GM23248 (cell line): ENCODE measurements around the gene HSPA12A. TPM values are rescaled to one million over a fixed set of nuclear protein-coding genes. Genes with fewer than 3 reads are reported as not detected.

Experiments used
- DNase-seq: peaks from one replicate; pipeline ENCODE4 v3.0.0-alpha.2; 2015
- H2AFZ ChIP-seq: fragments of 200-600 bp; sonication (generic); 2 replicates; pipeline ENCODE4 v1.6.1; 2016; ENCODE audit warnings: antibody characterized with exemption
- H3F3A ChIP-seq: fragments of 200-600 bp; sonication (generic); 2 replicates; pipeline ENCODE4 v1.6.1; 2016; ENCODE audit warnings: mild to moderate bottlenecking, antibody characterized with exemption, mixed run types; ENCODE audit not compliant: insufficient read depth
- H3K27ac ChIP-seq: fragments of 200-600 bp; sonication (generic); 2 replicates; pipeline ENCODE4 v1.5.1; 2016; ENCODE audit warnings: mild to moderate bottlenecking
- H3K27me3 ChIP-seq: fragments of 200-600 bp; sonication (generic); replicated peaks from 2 replicates; pipeline ENCODE4 v1.6.1; 2016; ENCODE audit warnings: mild to moderate bottlenecking; ENCODE audit not compliant: insufficient read depth
- H3K36me3 ChIP-seq: fragments of 200-600 bp; sonication (generic); 2 replicates; pipeline ENCODE4 v1.6.1; 2016; ENCODE audit warnings: low read depth, mild to moderate bottlenecking
- H3K4me1 ChIP-seq: fragments of 200-600 bp; sonication (generic); 2 replicates; pipeline ENCODE4 v1.6.1; 2016; ENCODE audit warnings: mild to moderate bottlenecking; ENCODE audit not compliant: insufficient read depth
- H3K4me2 ChIP-seq: fragments of 200-600 bp; sonication (generic); one replicate; pipeline ENCODE4 v1.6.1; 2016; ENCODE audit warnings: mild to moderate bottlenecking; ENCODE audit not compliant: unreplicated experiment
- H3K4me3 ChIP-seq: fragments of 200-600 bp; sonication (generic); 2 replicates; pipeline ENCODE4 v1.5.1; 2016; ENCODE audit warnings: mild to moderate bottlenecking
- H3K79me2 ChIP-seq: fragments of 200-600 bp; sonication (generic); 2 replicates; pipeline ENCODE4 v1.6.1; 2016; ENCODE audit warnings: mild to moderate bottlenecking; ENCODE audit not compliant: insufficient read depth
- H3K9ac ChIP-seq: fragments of 200-600 bp; sonication (generic); 2 replicates; pipeline ENCODE4 v1.6.1; 2016; ENCODE audit warnings: mild to moderate bottlenecking
- H3K9me2 ChIP-seq: fragments of 200-600 bp; sonication (generic); 2 replicates; pipeline ENCODE4 v1.6.1; 2016; ENCODE audit warnings: mixed run types, mild to moderate bottlenecking, moderate library complexity; ENCODE audit not compliant: insufficient read depth
- H3K9me3 ChIP-seq: fragments of 200-600 bp; sonication (generic); one replicate; pipeline ENCODE4 v1.6.1; 2017; ENCODE audit warnings: low read depth
- H4K20me1 ChIP-seq: fragments of 200-600 bp; sonication (generic); 2 replicates; pipeline ENCODE4 v1.6.0; 2016; ENCODE audit not compliant: insufficient read depth
- EZH2 ChIP-seq: fragments of 200-600 bp; sonication (generic); IDR thresholded peaks from 2 replicates; pipeline ENCODE4 v1.6.1; 2018; ENCODE audit warnings: antibody characterized with exemption, mild to moderate bottlenecking; ENCODE audit not compliant: insufficient read depth, poor library complexity, severe bottlenecking
- EZH2phosphoT487 ChIP-seq: fragments of 200-600 bp; sonication (generic); IDR thresholded peaks from 2 replicates; pipeline ENCODE4 v1.6.1; 2018; ENCODE audit warnings: antibody characterized with exemption, moderate library complexity, mild to moderate bottlenecking, low read depth; ENCODE audit not compliant: insufficient read depth
- WGBS, 2 experiments: methylation state at CpG; one replicate each; pipeline ENCODE4 v1.1.6; 2015 to 2017; ENCODE audit warnings: low lambda C conversion rate in 2 of 2, low coverage in 1 of 2; ENCODE audit errors: missing lambda C conversion rate in 2 of 2; 5-methylcytosine and 5-hydroxymethylcytosine counted together
- in situ Hi-C: fragments of 300-500 bp; cut with MboI; formaldehyde crosslinking; loops from 2 replicates; pipeline ENCODE4 v1.15.0; 2020
- polyA plus RNA-seq: library from polyadenylated mRNA; unstranded; fragments of >200 nt; fragmentation: Nextera tagmentation; extraction: Ambion mirVana; gene quantifications from 2 replicates; pipeline ENCODE4 v1.2.1, GENCODE V29; 2016
- total RNA-seq: library from RNA; depleted of rRNA; stranded (reverse); fragments of >200 nt; shearing (Covaris generic); gene quantifications from 2 replicates; pipeline ENCODE4 v1.2.3, GENCODE V29; 2014; rRNA removed

HSPA12A gene
- total RNA-seq: 4.8 and 4.9 TPM in 2 replicates
- 5.4 and 5.6 TPM in 2 replicates for polyA plus RNA-seq

DNA sequence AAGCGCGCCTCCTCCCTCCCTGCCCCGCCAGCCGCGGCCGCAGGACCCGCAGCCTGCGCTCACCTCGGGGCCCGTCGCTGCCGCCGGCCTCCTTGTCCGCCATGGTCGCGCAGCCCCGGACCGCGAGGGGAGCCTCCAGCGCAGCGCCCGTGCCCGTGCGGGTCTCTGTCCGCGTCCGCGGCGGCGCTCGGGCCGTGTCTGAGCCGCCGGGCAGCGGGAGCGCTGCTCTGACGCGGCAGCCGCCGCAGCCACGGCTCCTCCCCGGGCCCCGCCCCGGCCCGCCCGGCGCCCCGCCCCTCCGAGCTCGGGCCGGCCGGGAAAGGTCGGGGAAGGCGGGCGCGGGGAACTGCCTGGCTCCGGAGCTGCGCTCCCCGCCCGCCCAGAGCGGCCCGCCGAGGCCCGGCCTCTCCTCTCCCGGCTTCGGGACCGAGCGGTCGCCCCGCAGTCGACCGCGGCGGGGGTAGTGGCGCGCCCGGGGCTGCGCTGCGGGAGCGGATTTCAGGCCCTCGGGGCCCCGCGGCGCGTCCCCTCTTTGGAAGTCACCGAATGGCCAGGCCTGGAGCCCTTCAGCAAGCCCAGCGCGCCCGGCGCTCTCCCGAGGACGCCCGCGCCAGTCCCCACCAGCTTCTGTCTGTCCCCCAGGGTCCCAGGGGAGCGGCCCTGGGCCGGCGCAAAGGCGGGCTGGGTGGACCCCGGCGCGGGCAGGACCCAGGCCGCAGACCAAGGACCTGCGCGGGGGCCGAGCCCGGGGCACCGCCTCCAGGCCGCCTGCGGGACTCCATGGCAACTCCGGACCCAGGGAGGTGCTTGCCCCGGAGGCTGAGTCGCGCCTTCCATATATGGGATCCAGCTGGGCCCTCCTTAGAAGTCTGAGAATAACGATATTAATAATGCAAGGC lies at the start of gene HSPA12A:
Gene HSPA12A (minus strand): TSS at position 200 of the 899 bp plus-strand sequence. CDS start 97 bp downstream, at position 103.
- peak within 1 kb of the TSS; percentile 78 for H3K27ac ChIP-seq
- H3K4me3 ChIP-seq: peak within 1 kb of the TSS; percentile 77

DNA sequence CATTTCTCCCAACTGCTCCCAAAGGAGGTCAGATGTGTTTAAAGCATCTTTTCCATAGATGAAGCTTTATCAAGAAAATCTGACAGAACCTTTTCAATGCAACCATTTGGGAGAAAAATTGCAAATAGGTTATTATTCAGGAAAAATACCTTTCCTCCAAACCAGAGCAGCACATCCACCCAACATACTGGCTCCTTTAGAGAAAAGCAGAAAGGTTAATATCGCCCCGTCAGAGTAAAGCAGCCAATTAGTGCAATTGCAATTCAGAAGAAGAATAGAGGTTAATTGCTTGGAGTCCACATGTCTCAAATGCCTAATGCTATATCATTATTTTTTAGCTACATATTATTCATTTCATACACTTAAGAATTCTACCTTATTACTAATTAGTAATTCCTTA lies 48.9 kb upstream of the HSPA12A start:
- TF ChIP-seq EZH2 (no peak), EZH2phosphoT487 (no peak)
- no peak overlapping the region for H3K9ac ChIP-seq
- H3K27ac ChIP-seq: no peak overlapping the region
- in situ Hi-C loops: loop anchor here (5.0 kb wide), 1 partner anchor 386 kb away; no protein-coding TSS in a partner anchor
- H3K9me3 ChIP-seq: no peaks in the 10 kb centered on the region
- DNase-seq: no peak
- no peaks in the 10 kb centered on the region for H3F3A ChIP-seq
- 96 to 100% methylated on average over 2 of the region's 2 CpGs for WGBS, 2 experiments
- H3K4me2 ChIP-seq: no peak overlapping the region
- H3K79me2 ChIP-seq: no peaks in the 10 kb centered on the region
- no peak overlapping the region for H2AFZ ChIP-seq
- H3K9me2 ChIP-seq: no peaks in the 10 kb centered on the region
- H3K4me1 ChIP-seq: no peaks in the 10 kb centered on the region
- H3K4me3 ChIP-seq: no peak overlapping the region
- no peaks in the 10 kb centered on the region for H3K27me3 ChIP-seq
- no peaks in the 10 kb centered on the region for H3K36me3 ChIP-seq
- no peaks in the 10 kb centered on the region for H4K20me1 ChIP-seq

More for the DNA sequence above, at the start of gene HSPA12A:
- no peaks in the 10 kb centered on the region for H4K20me1 ChIP-seq
- peaks cover 3% of the 10 kb centered on the region; the same call in 1 of the 2 replicates for H3K4me1 ChIP-seq
- no peaks in the 10 kb centered on the region for H3K9me3 ChIP-seq
- no peaks in the 10 kb centered on the region for H3K9me2 ChIP-seq
- H3K79me2 ChIP-seq: 0 out of 2 replicates have a peak, but pooled peaks cover 9% of the 10 kb centered on the region
- WGBS, 2 experiments: 0 to 3% methylated on average over 57 to 60 of the region's 114 CpGs
- in situ Hi-C loops: no loop called here
- H3K9ac ChIP-seq: peak within 1 kb of the TSS; percentile 83
- no peaks in the 10 kb centered on the region for H3K36me3 ChIP-seq
- H3F3A ChIP-seq: no peaks in the 10 kb centered on the region
- TF ChIP-seq EZH2: no peak
- no peak for TF ChIP-seq EZH2phosphoT487
- peak within 1 kb of the TSS; percentile 87 for H3K4me2 ChIP-seq
- DNase-seq: peak; percentile 96
- peak within 1 kb of the TSS; percentile 82 for H2AFZ ChIP-seq
- H3K27me3 ChIP-seq: no peaks in the 10 kb centered on the region

DNA sequence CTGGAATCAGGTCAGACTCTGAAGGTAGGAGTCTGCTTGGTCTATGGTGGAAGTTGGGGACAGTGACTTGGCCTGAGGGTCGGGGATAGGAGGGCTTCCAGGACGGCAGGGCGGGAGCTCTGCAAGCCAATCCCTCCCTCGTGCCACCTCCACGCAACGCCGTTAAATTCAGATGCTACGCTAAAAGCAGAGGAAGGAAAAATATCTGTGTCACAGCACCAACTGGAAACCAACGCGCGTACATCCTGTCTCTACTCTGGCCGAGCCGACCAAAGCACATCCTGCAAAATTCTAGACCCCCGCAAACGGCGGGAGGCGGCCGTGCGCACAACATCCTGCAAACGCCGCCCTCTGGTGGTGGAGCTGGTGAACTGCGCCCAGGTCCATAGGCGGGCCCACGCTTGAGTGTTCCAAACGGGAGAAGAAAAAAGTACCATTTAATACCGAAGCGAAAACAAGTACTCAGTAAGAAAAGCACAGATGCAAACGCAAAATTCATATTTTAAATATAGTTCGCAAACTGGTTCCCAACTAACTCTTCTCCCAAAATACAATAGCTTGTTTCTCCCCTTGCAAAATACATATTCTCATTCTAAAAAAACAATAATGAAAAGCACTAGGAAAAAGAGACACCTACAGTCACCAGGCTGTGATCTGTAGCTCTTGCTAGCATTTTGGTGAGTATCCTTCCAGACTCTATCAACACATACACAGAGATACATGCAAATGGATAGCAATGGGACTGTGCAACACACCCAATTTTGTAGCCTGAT lies 45.7 kb upstream of the HSPA12A start:
- peak overlapping the region; percentile 45; the same call in 1 of the 2 replicates for H3K9ac ChIP-seq
- H3K4me1 ChIP-seq: peaks cover 6% of the 10 kb centered on the region; the same call in 1 of the 2 replicates
- in situ Hi-C loops: no loop called here
- H3F3A ChIP-seq: no peaks in the 10 kb centered on the region
- H3K79me2 ChIP-seq: no peaks in the 10 kb centered on the region
- H3K27ac ChIP-seq: no peak overlapping the region
- H3K27me3 ChIP-seq: no peaks in the 10 kb centered on the region
- H3K9me2 ChIP-seq: no peaks in the 10 kb centered on the region
- H3K36me3 ChIP-seq: no peaks in the 10 kb centered on the region
- H3K4me3 ChIP-seq: peak overlapping the region; percentile 66
- H2AFZ ChIP-seq: peak overlapping the region; percentile 91
- H3K9me3 ChIP-seq: no peaks in the 10 kb centered on the region
- peak; percentile 78 for DNase-seq
- TF ChIP-seq EZH2 (no peak), EZH2phosphoT487 (no peak)
- WGBS, 2 experiments: 3% methylated on average over 29 of the region's 29 CpGs
- H4K20me1 ChIP-seq: no peaks in the 10 kb centered on the region
- peak overlapping the region; percentile 87 for H3K4me2 ChIP-seq

GRCh38 chr10:116787053-116787659 lies 44.8 kb upstream of the HSPA12A start:
- Histone ChIP-seq H3K79me2 (no peaks in the 10 kb centered on the region), H3K9ac (no peak overlapping the region), H4K20me1 (no peaks in the 10 kb centered on the region), H2AFZ (no peak overlapping the region), H3K4me1 (peaks cover 6% of the 10 kb centered on the region; the same call in 1 of the 2 replicates), H3K9me2 (no peaks in the 10 kb centered on the region), H3K4me3 (no peak overlapping the region; the same call in 1 of the 2 replicates), H3K27ac (no peak overlapping the region), H3F3A (no peaks in the 10 kb centered on the region), H3K27me3 (no peaks in the 10 kb centered on the region), H3K4me2 (no peak overlapping the region), H3K9me3 (no peaks in the 10 kb centered on the region), H3K36me3 (no peaks in the 10 kb centered on the region)
- TF ChIP-seq EZH2 (no peak), EZH2phosphoT487 (no peak)
- WGBS, 2 experiments: 78 to 82% methylated on average over 8 of the region's 8 CpGs
- no peak for DNase-seq
- in situ Hi-C loops: no loop called here
